WERI-Rb-1 (cell line): ENCODE results near the gene DECR2.

ENCODE experiments used
- DNase-seq: peaks from one replicate; pipeline ENCODE4 v3.0.0-alpha.2; 2020
- H3K27ac ChIP-seq: fragments of 250-450 bp; sonication (Bioruptor Pico); 2 replicates; pipeline ENCODE4 v1.5.1; 2020; ENCODE audit warnings: mild to moderate bottlenecking, moderate library complexity
- H3K27me3 ChIP-seq: fragments of 250-450 bp; sonication (Bioruptor Pico); 2 replicates; pipeline ENCODE4 v1.5.1; 2021; ENCODE audit warnings: mild to moderate bottlenecking, low read depth, moderate library complexity; ENCODE audit not compliant: insufficient read depth, severe bottlenecking
- H3K36me3 ChIP-seq: fragments of 250-450 bp; sonication (Bioruptor Pico); 2 replicates; pipeline ENCODE4 v1.5.1; 2020; ENCODE audit warnings: mild to moderate bottlenecking, moderate library complexity
- H3K4me3 ChIP-seq: 2 replicates; pipeline ENCODE4 v1.5.1; 2011; ENCODE audit warnings: low read depth, mild to moderate bottlenecking, control low read depth, low read length
- H3K9me3 ChIP-seq: fragments of 250-450 bp; sonication (Bioruptor Pico); 2 replicates; pipeline ENCODE4 v1.5.1; 2021; ENCODE audit warnings: mild to moderate bottlenecking, moderate library complexity; ENCODE audit not compliant: severe bottlenecking
- CTCF ChIP-seq: IDR thresholded peaks from 2 replicates; pipeline ENCODE4 v1.5.1; 2011; ENCODE audit warnings: low read depth, mild to moderate bottlenecking, control low read depth, inconsistent platforms, low read length

DECR2 gene

GRCh38 chr16:366476-366875 lies 35.2 kb upstream of the DECR2 start:
- Histone ChIP-seq H3K36me3 (peaks cover 42% of the 10 kb centered on the region), H3K9me3 (no peaks in the 10 kb centered on the region), H3K27me3 (no peaks in the 10 kb centered on the region), H3K27ac (no peak overlapping the region; the same call in 1 of the 2 replicates), H3K4me3 (no peak overlapping the region)
- no peak for TF ChIP-seq CTCF
- DNase-seq, result no peak

- TF ChIP-seq CTCF, result no peak
- DNase-seq, result no peak
- no peak overlapping the region for H3K4me3 ChIP-seq
- no peak overlapping the region for H3K27ac ChIP-seq
- H3K9me3 ChIP-seq, result no peaks in the 10 kb centered on the region
- H3K27me3 ChIP-seq, result no peaks in the 10 kb centered on the region
- H3K36me3 ChIP-seq, result peaks cover 52% of the 10 kb centered on the region
Observed at GRCh38 chr16:367333-367903, 34.3 kb upstream of the DECR2 start.

- H3K4me3 ChIP-seq, result no peak overlapping the region
- DNase-seq, result no peak
Observed at GRCh38 chr16:368388-369158, 33.1 kb upstream of the DECR2 start.

GRCh38 chr16:369275-369865 lies 32.3 kb upstream of the DECR2 start:
- H3K27me3 ChIP-seq, result no peaks in the 10 kb centered on the region
- H3K36me3 ChIP-seq, result peaks cover 71% of the 10 kb centered on the region
- no peaks in the 10 kb centered on the region for H3K9me3 ChIP-seq
- no peak for TF ChIP-seq CTCF
- DNase-seq, result no peak
- no peak overlapping the region for H3K27ac ChIP-seq
- H3K4me3 ChIP-seq, result no peak overlapping the region

More at GRCh38 chr16:368388-369158, 33.1 kb upstream of the DECR2 start:
- Histone ChIP-seq H3K36me3 (peaks cover 63% of the 10 kb centered on the region), H3K27me3 (no peaks in the 10 kb centered on the region), H3K9me3 (no peaks in the 10 kb centered on the region), H3K27ac (no peak overlapping the region)
- TF ChIP-seq CTCF, result no peak

- no peak for DNase-seq
- no peaks in the 10 kb centered on the region for H3K27me3 ChIP-seq
- peaks cover 77% of the 10 kb centered on the region for H3K36me3 ChIP-seq
- no peaks in the 10 kb centered on the region for H3K9me3 ChIP-seq
- no peak overlapping the region for H3K4me3 ChIP-seq
- H3K27ac ChIP-seq, result no peak overlapping the region
- TF ChIP-seq CTCF, result no peak
Observed at GRCh38 chr16:369866-370436, 31.7 kb upstream of the DECR2 start.
